ENCODE data around the gene ZNF366.
"Not testable (repeated sequence)": the region's sequence is repeated elsewhere in the genome, so short reads cannot be mapped to it uniquely, and the experiment has no call there.

The ZNF366 gene

DNA sequence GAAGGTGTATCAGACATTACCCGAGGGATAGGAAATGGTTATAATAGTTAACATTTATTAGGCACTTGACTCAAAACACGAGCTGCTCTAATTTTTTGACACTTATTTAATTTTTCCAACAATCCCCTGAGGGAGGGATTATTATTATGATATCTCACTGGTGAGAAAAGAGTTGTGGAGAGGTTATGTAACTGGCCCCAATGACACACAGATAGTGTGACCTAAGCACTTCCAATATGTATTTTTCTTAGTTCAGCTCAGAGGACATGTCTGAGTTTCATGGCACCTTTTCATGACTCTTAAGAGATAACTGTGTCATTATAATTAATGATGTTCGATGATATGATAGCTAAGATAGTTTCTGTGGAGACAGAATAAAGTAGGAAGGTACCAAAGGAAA is 100.1 kb downstream of the ZNF366 start:
- TF ChIP-seq, protein P1, sequence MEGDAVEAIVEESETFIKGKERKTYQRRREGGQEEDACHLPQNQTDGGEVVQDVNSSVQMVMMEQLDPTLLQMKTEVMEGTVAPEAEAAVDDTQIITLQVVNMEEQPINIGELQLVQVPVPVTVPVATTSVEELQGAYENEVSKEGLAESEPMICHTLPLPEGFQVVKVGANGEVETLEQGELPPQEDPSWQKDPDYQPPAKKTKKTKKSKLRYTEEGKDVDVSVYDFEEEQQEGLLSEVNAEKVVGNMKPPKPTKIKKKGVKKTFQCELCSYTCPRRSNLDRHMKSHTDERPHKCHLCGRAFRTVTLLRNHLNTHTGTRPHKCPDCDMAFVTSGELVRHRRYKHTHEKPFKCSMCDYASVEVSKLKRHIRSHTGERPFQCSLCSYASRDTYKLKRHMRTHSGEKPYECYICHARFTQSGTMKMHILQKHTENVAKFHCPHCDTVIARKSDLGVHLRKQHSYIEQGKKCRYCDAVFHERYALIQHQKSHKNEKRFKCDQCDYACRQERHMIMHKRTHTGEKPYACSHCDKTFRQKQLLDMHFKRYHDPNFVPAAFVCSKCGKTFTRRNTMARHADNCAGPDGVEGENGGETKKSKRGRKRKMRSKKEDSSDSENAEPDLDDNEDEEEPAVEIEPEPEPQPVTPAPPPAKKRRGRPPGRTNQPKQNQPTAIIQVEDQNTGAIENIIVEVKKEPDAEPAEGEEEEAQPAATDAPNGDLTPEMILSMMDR (IDR thresholded peaks at IDR 0.05), result no peak
- Histone ChIP-seq H3K9me3 (no peaks in the 10 kb centered on the region), H3K4me1 (ENCODE audit: control insufficient read depth in 1 of 2, insufficient read depth in 1 of 2, low read depth in 1 of 2, low read length in 1 of 2) (no peaks in the 10 kb centered on the region), H3K4me3 (ENCODE audit: low read depth in 1 of 2, low read length in 1 of 2) (no peak overlapping the region), H3K27ac (no peak overlapping the region), H3K36me3 (no peaks in the 10 kb centered on the region), H3K27me3 (no peaks in the 10 kb centered on the region)

DNA sequence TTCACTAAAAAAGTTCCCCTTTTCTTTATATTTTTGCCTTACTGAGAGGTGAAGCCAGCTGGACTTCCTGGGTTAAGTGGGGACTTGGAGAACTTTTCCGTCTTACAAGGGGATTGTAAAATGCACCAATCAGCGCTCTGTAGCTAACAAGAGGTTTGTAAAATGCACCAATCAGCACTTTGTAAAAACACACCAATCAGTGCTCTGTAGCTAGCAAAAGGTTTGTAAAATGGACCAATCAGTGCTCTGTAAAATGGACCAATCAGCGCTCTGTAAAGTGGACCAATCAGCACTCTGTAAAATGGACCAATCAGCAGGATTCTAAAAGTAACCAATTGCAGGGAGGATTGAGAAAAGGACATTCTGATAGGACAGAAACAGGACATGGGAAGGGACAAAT is 102.4 kb downstream of the ZNF366 start:
- H3K27me3 ChIP-seq; H3K36me3 ChIP-seq; H3K4me3 ChIP-seq (ENCODE audit: low read depth in 1 of 2, low read length in 1 of 2); H3K4me1 ChIP-seq (ENCODE audit: control insufficient read depth in 1 of 2, insufficient read depth in 1 of 2, low read depth in 1 of 2, low read length in 1 of 2); H3K27ac ChIP-seq: not testable (repeated sequence)
- H3K9me3 ChIP-seq, result peaks cover 13% of the 10 kb centered on the region

DNA sequence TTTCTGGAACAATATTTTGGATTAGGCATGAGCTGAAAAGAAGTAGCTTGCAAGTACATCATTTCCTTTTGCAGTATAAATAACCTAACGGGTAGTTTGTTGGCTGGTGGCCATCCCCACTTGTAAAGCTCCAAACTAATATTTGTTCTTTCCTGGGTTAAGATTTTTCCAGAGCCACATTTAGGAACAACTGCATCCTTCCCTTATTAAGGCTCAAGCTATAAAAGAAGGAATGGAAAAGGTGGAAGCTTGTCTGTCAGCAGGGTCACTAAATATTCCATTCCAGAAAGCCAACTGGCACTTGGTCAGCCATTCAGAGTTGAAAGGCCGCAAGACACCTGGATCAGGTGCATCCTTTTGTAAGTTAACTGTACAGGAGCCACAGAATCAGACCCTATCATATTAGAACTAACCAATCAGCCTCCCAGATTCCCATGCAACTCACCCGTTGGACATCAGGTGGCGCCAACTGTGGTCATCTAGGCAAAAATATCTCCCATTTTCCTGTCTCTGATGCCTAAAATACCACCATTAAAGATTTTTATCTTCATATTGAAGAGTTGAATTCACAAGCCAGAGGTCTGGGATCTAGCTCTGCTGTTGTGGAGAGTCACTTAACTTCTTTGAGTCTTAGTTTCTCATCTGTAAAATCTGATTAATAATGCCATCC is 104.1 kb downstream of the ZNF366 start:
- H3K27me3 ChIP-seq, result no peaks in the 10 kb centered on the region
- peaks cover 13% of the 10 kb centered on the region for H3K9me3 ChIP-seq
- H3K4me1 ChIP-seq (ENCODE audit: control insufficient read depth in 1 of 2, insufficient read depth in 1 of 2, low read depth in 1 of 2, low read length in 1 of 2), result no peaks in the 10 kb centered on the region
- TF ChIP-seq, protein P1 (IDR thresholded peaks at IDR 0.05), result no peak
- H3K27ac ChIP-seq, result no peak overlapping the region
- H3K36me3 ChIP-seq, result no peaks in the 10 kb centered on the region
- no peak overlapping the region for H3K4me3 ChIP-seq (ENCODE audit: low read depth in 1 of 2, low read length in 1 of 2)

DNA sequence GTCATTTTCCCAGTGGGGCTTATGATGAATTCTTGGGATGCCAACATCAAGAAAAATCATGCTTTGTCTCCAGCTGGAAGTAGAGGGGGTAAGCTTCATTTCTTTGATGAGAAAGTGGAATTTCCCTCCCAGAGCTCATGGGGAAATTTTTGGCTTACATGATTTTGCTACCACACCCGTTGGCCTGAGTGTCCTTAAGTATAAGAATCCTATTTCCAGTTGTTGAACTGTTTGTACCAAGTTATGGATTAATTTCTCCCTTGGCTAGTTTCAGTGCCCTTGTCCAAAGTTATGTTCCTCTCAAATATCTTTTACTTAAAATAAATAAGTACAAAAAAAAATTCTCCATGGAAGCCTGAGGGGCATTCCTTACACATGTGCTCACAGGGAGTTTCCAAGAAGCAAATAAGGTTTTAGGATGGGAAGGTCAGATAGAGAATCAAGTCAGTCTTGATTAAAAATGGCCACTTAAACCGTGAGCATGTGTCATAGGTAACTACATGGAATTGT is 104.8 kb downstream of the ZNF366 start:
- TF ChIP-seq, protein P1 (IDR thresholded peaks at IDR 0.05), result no peak
- H3K36me3 ChIP-seq, result no peaks in the 10 kb centered on the region
- H3K9me3 ChIP-seq, result peaks cover 13% of the 10 kb centered on the region
- H3K27me3 ChIP-seq, result no peaks in the 10 kb centered on the region
- no peaks in the 10 kb centered on the region for H3K4me1 ChIP-seq (ENCODE audit: control insufficient read depth in 1 of 2, insufficient read depth in 1 of 2, low read depth in 1 of 2, low read length in 1 of 2)
- H3K4me3 ChIP-seq (ENCODE audit: low read depth in 1 of 2, low read length in 1 of 2), result no peak overlapping the region
- no peak overlapping the region for H3K27ac ChIP-seq

DNA sequence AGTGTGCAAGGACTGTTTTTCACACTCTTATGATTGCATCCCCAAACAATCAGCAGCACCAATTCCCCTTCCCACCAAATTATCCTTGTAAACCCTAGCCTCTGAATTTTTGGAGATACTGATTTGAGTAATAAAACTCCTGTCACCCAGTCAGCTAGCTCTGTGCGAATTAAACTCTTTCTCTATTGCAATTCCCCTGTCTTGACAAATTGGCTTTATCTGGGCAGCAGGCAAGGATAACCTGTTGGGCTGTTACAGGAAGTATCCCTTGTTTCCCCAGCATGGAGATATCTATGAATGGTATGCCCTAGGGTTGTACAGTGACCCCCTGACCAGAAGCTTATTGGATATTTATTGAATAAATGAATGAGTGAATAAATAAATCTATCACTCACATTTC is 106.3 kb downstream of the ZNF366 start:
- H3K4me1 ChIP-seq (ENCODE audit: control insufficient read depth in 1 of 2, insufficient read depth in 1 of 2, low read depth in 1 of 2, low read length in 1 of 2), result no peaks in the 10 kb centered on the region
- no peaks in the 10 kb centered on the region for H3K36me3 ChIP-seq
- H3K4me3 ChIP-seq (ENCODE audit: low read depth in 1 of 2, low read length in 1 of 2), result no peak overlapping the region
- TF ChIP-seq, protein P1 (IDR thresholded peaks at IDR 0.05), result no peak
- H3K27me3 ChIP-seq, result no peaks in the 10 kb centered on the region
- no peak overlapping the region for H3K27ac ChIP-seq
- H3K9me3 ChIP-seq, result peaks cover 13% of the 10 kb centered on the region

DNA sequence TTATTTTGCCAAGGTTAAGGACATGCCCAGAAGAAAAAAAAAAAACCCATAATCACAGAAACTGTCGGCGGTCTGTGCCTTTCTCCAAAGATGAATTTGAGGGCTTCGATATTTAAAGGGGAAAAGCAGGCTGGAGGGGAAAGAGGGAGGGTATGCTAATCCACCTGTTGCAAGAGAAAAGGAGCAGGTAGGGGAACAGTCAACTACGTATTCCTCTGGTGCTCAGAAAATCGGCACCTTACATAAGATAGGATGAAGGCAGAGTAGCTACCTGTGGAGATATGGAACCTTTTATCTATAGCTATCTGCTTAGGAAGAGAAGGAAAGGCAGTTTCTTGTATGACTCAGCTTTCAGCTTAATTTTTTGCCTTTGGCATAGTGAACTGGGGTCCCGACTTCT is 109.4 kb downstream of the ZNF366 start:
- Histone ChIP-seq H3K4me3 (ENCODE audit: low read depth in 1 of 2, low read length in 1 of 2) (no peak overlapping the region), H3K27me3 (no peaks in the 10 kb centered on the region), H3K9me3 (peaks cover 13% of the 10 kb centered on the region), H3K4me1 (ENCODE audit: control insufficient read depth in 1 of 2, insufficient read depth in 1 of 2, low read depth in 1 of 2, low read length in 1 of 2) (peaks cover 0 to 7% of the 10 kb centered on the region in 2 experiments), H3K36me3 (no peaks in the 10 kb centered on the region), H3K27ac (no peak overlapping the region)
- TF ChIP-seq, protein P1 (IDR thresholded peaks at IDR 0.05), result no peak

Measured in neutrophil (primary cell).